ENCODE measurements around the gene VRTN.

GRCh38 chr14:74356892-74357575 is 8.8 kb downstream of the VRTN start:
- TF ChIP-seq POLR2A (IDR thresholded peaks at IDR 0.05), result no peak
- no peak for TF ChIP-seq CTCF (IDR thresholded peaks at IDR 0.05)
